Liver (tissue), 3 donors: ENCODE results near the gene RABIF.

ENCODE experiments used
- CTCF ChIP-seq: fragments of 150-350 bp; IDR thresholded peaks from 2 replicates; pipeline ENCODE4 v1.5.1; 2017; ENCODE audit warnings: improper control_type of control experiment, low read depth, low read length; ENCODE audit not compliant: missing input control
- EGR1 ChIP-seq, 2 donors: IDR thresholded peaks; 2 replicates each; pipeline ENCODE4 v1.6.1; 2016 to 2018; ENCODE audit warnings: antibody characterized with exemption in 2 of 2, low read depth in 2 of 2
- FOXA1 ChIP-seq: IDR thresholded peaks from 2 replicates; pipeline ENCODE4 v1.6.1; 2016; ENCODE audit warnings: antibody characterized with exemption
- JUND ChIP-seq, 2 donors: IDR thresholded peaks; 2 replicates each; pipeline ENCODE4 v1.6.1; 2016; ENCODE audit warnings: antibody characterized with exemption in 2 of 2
- MAX ChIP-seq: IDR thresholded peaks from 2 replicates; pipeline ENCODE4 v1.6.1; 2016; ENCODE audit warnings: antibody characterized with exemption
- REST ChIP-seq: IDR thresholded peaks from 2 replicates; pipeline ENCODE4 v1.6.1; 2016; ENCODE audit warnings: antibody characterized with exemption, mild to moderate bottlenecking
- RXRA ChIP-seq, 2 donors: IDR thresholded peaks; 2 replicates each; pipeline ENCODE4 v1.6.1; 2017 to 2018; ENCODE audit warnings: antibody characterized with exemption in 2 of 2, mild to moderate bottlenecking in 1 of 2
- SP1 ChIP-seq: IDR thresholded peaks from 2 replicates; pipeline ENCODE4 v1.6.1; 2018; ENCODE audit warnings: antibody characterized with exemption, mild to moderate bottlenecking
- TAF1 ChIP-seq: conservative IDR thresholded peaks from 2 replicates; pipeline ENCODE4 v1.6.1; 2016; ENCODE audit warnings: antibody characterized with exemption, mild to moderate bottlenecking
- YY1 ChIP-seq: IDR thresholded peaks from 2 replicates; pipeline ENCODE4 v1.6.1; 2016; ENCODE audit warnings: antibody characterized with exemption, mild to moderate bottlenecking
- donor health status: healthy.
- donor health status: healthy.

- no peak for TF ChIP-seq CTCF
- no peak for TF ChIP-seq JUND (IDR thresholded peaks at IDR 0.05)
- TF ChIP-seq FOXA1, result no peak
- TF ChIP-seq YY1, result no peak
- no peak for TF ChIP-seq MAX
- peak; percentile 31 for TF ChIP-seq REST
- TF ChIP-seq EGR1 (IDR thresholded peaks at IDR 0.05; ENCODE audit: low read depth in 2 of 2), result no peak
- no peak for TF ChIP-seq SP1
- no peak for TF ChIP-seq TAF1
- TF ChIP-seq RXRA (IDR thresholded peaks at IDR 0.05), result no peak
Measured at GRCh38 chr1:202934755-202935154, 45.8 kb upstream of the RABIF start.
